Mesenteric fat pad (tissue), 1 donor: ENCODE data around the gene CDK2AP2. TPM values are rescaled to one million over a fixed set of nuclear protein-coding genes. Genes with fewer than 3 reads are reported as not detected.
"Not testable (repeated sequence)": the region's sequence is repeated elsewhere in the genome, so short reads cannot be mapped to it uniquely, and the experiment has no call there.

ENCODE experiments used
- DNase-seq: peaks from one replicate; pipeline ENCODE4 v3.0.0-alpha.2; 2020; ENCODE audit warnings: low spot score
- total RNA-seq: library from RNA; stranded (reverse); fragmentation: NEBNext Ultra II Directional; extraction: Animal tissue kit (Norgen Biotek cat#: 25700); gene quantifications from one replicate; pipeline ENCODE4 v1.2.1, GENCODE V29; 2021
- donor health status: DM: yes; HTN: yes; CAD: no.

CDK2AP2 gene
- total RNA-seq, 1 donor from 2014 or later, result 59.6 TPM

- DNase-seq, result no peak
Measured at GRCh38 chr11:67524480-67524808, 16.5 kb upstream of the CDK2AP2 start.

- no peak for DNase-seq
Measured at GRCh38 chr11:67523556-67524479, 15.9 kb upstream of the CDK2AP2 start.

- no peak for DNase-seq
Measured at GRCh38 chr11:67522844-67523555, 15.0 kb upstream of the CDK2AP2 start, which contains the start of gene CABP2. TSS of gene CABP2 (minus strand) at chr11:67523446. CDS start at chr11:67523326, 120 bp downstream.

GRCh38 chr11:67522338-67522737 is 14.4 kb upstream of the CDK2AP2 start:
- no peak for DNase-seq

GRCh38 chr11:67521924-67522323 is 14.0 kb upstream of the CDK2AP2 start:
- DNase-seq, result no peak

- DNase-seq, result no peak
Measured at GRCh38 chr11:67520856-67521824, 13.2 kb upstream of the CDK2AP2 start.

GRCh38 chr11:67519726-67520125 is 11.8 kb upstream of the CDK2AP2 start:
- no peak for DNase-seq

- DNase-seq, result no peak
Measured at GRCh38 chr11:67517784-67518552, 10.0 kb upstream of the CDK2AP2 start.

- no peak for DNase-seq
Measured at GRCh38 chr11:67516806-67517205, 8.8 kb upstream of the CDK2AP2 start.

GRCh38 chr11:67514116-67514515 is 6.2 kb upstream of the CDK2AP2 start:
- no peak for DNase-seq

GRCh38 chr11:67511558-67511957 is 3.6 kb upstream of the CDK2AP2 start:
- not testable (repeated sequence) for DNase-seq

GRCh38 chr11:67510023-67510345 is 2.0 kb upstream of the CDK2AP2 start:
- no peak for DNase-seq

- peak; percentile 99 for DNase-seq
Measured at GRCh38 chr11:67508486-67509121, 642 bp upstream of the CDK2AP2 start.

GRCh38 chr11:67507242-67507863 is 609 bp downstream of the CDK2AP2 start:
- no peak for DNase-seq

- no peak for DNase-seq
Measured at GRCh38 chr11:67506426-67507051, 1.4 kb downstream of the CDK2AP2 start.

GRCh38 chr11:67505605-67506396 is 2.2 kb downstream of the CDK2AP2 start:
- DNase-seq, result peak; percentile 96

- DNase-seq, result peak; percentile 95
Measured at GRCh38 chr11:67504950-67505581, 2.9 kb downstream of the CDK2AP2 start, which contains the start of gene PITPNM1. TSS of gene PITPNM1 (minus strand) at chr11:67505363. CDS start at chr11:67504180, 1,183 bp downstream.
